B cell (primary cell): ENCODE data around the gene ZNF212.

Experiments
- CTCF ChIP-seq: fragments of 200-600 bp; IDR thresholded peaks from one replicate; pipeline ENCODE4 v1.8.0; 2022; ENCODE audit warnings: antibody characterized with exemption, mild to moderate bottlenecking
- EZH2 ChIP-seq: IDR thresholded peaks from 2 replicates; pipeline ENCODE4 v1.6.1; 2012; ENCODE audit warnings: borderline replicate concordance, low read depth, mild to moderate bottlenecking, moderate library complexity, low read length; ENCODE audit not compliant: insufficient read depth, poor library complexity, severe bottlenecking

GRCh38 chr7:149245244-149245643 is 5.8 kb downstream of the ZNF212 start:
- TF ChIP-seq CTCF = no peak
- no peak for TF ChIP-seq EZH2
